IMR-90 (cell line): Measurements from ENCODE around the gene NCS1. TPM values are rescaled to one million over a fixed set of nuclear protein-coding genes. Genes with fewer than 3 reads are reported as not detected.

Source experiments
- ATAC-seq: fragments of 200-7000 bp; cut with Tn5 transposase; 2 replicates; pipeline ENCODE4 v1.9.1; 2020; ENCODE audit warnings: low read depth, mild to moderate bottlenecking, moderate library complexity
- BruUV-seq: library from RNA; stranded (reverse); fragments of 400-500 nt; replicated peaks from 2 replicates; lab custom pipeline; 2021; lab: Mats Ljungman, UMichigan
- CTCF ChIA-PET: fragments of 300-600 bp; formaldehyde crosslinking; extraction: SDS; loops from one replicate; lab custom pipeline; 2021; ENCODE audit warnings: antibody characterized with exemption; lab: Yijun Ruan, JAX
- POLR2A ChIA-PET: fragments of 300-600 bp; sonication (Branson Sonifier 250); formaldehyde crosslinking; loops from one replicate; lab custom pipeline; 2022; ENCODE audit warnings: antibody characterized with exemption; ENCODE audit not compliant: unreplicated experiment; lab: Charles Lee
- DNase-seq: peaks from one replicate; pipeline ENCODE4 v3.0.0; 2013
- H2AFZ ChIP-seq: replicated peaks from 2 replicates; pipeline ENCODE3; 2013; ENCODE audit warnings: low read length, mild to moderate bottlenecking; ENCODE audit not compliant: poor library complexity
- H2AK5ac ChIP-seq: 2 replicates; pipeline ENCODE4 v1.6.1; 2013; ENCODE audit warnings: low read depth, low read length, inconsistent platforms
- H2AK9ac ChIP-seq: replicated peaks from 2 replicates; pipeline ENCODE3; 2013; ENCODE audit warnings: mild to moderate bottlenecking, low read depth, low read length, moderate library complexity; ENCODE audit not compliant: poor library complexity
- H2BK120ac ChIP-seq: 2 replicates; pipeline ENCODE4 v1.6.1; 2013; ENCODE audit warnings: low read depth, low read length, inconsistent platforms
- H2BK15ac ChIP-seq: 3 replicates; pipeline ENCODE4 v1.6.1; 2013; ENCODE audit warnings: low read depth, low read length, inconsistent platforms
- H2BK20ac ChIP-seq: 2 replicates; pipeline ENCODE4 v1.6.1; 2013; ENCODE audit warnings: low read depth, mild to moderate bottlenecking, inconsistent platforms, low read length, moderate library complexity
- H2BK5ac ChIP-seq: 2 replicates; pipeline ENCODE4 v1.6.1; 2013; ENCODE audit warnings: mild to moderate bottlenecking, low read depth, low read length, inconsistent platforms; ENCODE audit not compliant: poor library complexity, severe bottlenecking
- H3K14ac ChIP-seq: replicated peaks from 2 replicates; pipeline ENCODE4 v1.6.1; 2013; ENCODE audit warnings: low read depth, low read length, inconsistent platforms
- H3K18ac ChIP-seq: 2 replicates; pipeline ENCODE4 v1.6.1; 2013; ENCODE audit warnings: low read depth, low read length, control low read depth
- H3K23ac ChIP-seq: 2 replicates; pipeline ENCODE4 v1.6.1; 2013; ENCODE audit warnings: low read depth, low read length, inconsistent platforms
- H3K27ac ChIP-seq: 2 replicates; pipeline ENCODE4 v1.5.1; 2013; ENCODE audit warnings: mild to moderate bottlenecking, control low read depth, low read length; ENCODE audit not compliant: insufficient read depth
- H3K27me3 ChIP-seq: 2 replicates; pipeline ENCODE4 v1.6.1; 2013; ENCODE audit warnings: low read length; ENCODE audit not compliant: control insufficient read depth, insufficient read depth
- H3K36me3 ChIP-seq: 2 replicates; pipeline ENCODE4 v1.6.1; 2013; ENCODE audit warnings: low read length, mixed read lengths; ENCODE audit not compliant: control insufficient read depth, insufficient read depth
- H3K4ac ChIP-seq: 2 replicates; pipeline ENCODE4 v1.6.1; 2013; ENCODE audit warnings: low read depth, low read length, inconsistent platforms
- H3K4me1 ChIP-seq: 2 replicates; pipeline ENCODE4 v1.6.1; 2013; ENCODE audit warnings: low read length, mixed read lengths; ENCODE audit not compliant: control insufficient read depth, insufficient read depth
- H3K4me2 ChIP-seq: 2 replicates; pipeline ENCODE4 v1.6.1; 2013; ENCODE audit warnings: low read depth, mild to moderate bottlenecking, control low read depth, low read length, moderate library complexity
- H3K4me3 ChIP-seq: 2 replicates; pipeline ENCODE4 v1.5.1; 2013; ENCODE audit warnings: low read depth, mild to moderate bottlenecking, control low read depth, low read length, moderate library complexity; ENCODE audit not compliant: insufficient read depth
- H3K56ac ChIP-seq: 2 replicates; pipeline ENCODE4 v1.6.1; 2013; ENCODE audit warnings: low read length, inconsistent platforms; ENCODE audit not compliant: insufficient read depth; ENCODE audit errors: extremely low read depth
- H3K79me1 ChIP-seq, 2 experiments: 2 replicates each; pipeline ENCODE4 v1.6.1; 2013; ENCODE audit warnings: low read length in 2 of 2, inconsistent platforms in 1 of 2, low read depth in 1 of 2
- H3K9ac ChIP-seq: 2 replicates; pipeline ENCODE4 v1.6.1; 2013; ENCODE audit warnings: low read depth, low read length, control low read depth
- H3K9me1 ChIP-seq: 2 replicates; pipeline ENCODE4 v1.6.1; 2013; ENCODE audit warnings: low read length, inconsistent platforms; ENCODE audit not compliant: insufficient read depth
- H3K9me3 ChIP-seq: 2 replicates; pipeline ENCODE4 v1.6.1; 2013; ENCODE audit warnings: low read length; ENCODE audit not compliant: control insufficient read depth, insufficient read depth
- H4K20me1 ChIP-seq: 2 replicates; pipeline ENCODE4 v1.6.1; 2013; ENCODE audit warnings: low read length, inconsistent platforms; ENCODE audit not compliant: insufficient read depth
- H4K5ac ChIP-seq: 2 replicates; pipeline ENCODE4 v1.6.1; 2013; ENCODE audit warnings: mild to moderate bottlenecking, low read depth, low read length, control low read depth
- H4K8ac ChIP-seq, 2 experiments: 2 replicates each; pipeline ENCODE4 v1.6.1; 2013; ENCODE audit warnings: low read depth in 2 of 2, low read length in 2 of 2, control low read depth in 1 of 2, inconsistent platforms in 1 of 2
- H4K91ac ChIP-seq: 2 replicates; pipeline ENCODE4 v1.6.1; 2013; ENCODE audit warnings: low read depth, low read length, inconsistent platforms; ENCODE audit not compliant: insufficient read depth
- BHLHE40 ChIP-seq: fragments of 150-350 bp; IDR thresholded peaks from 2 replicates; pipeline ENCODE4 v1.6.1; 2016; ENCODE audit warnings: mild to moderate bottlenecking, low read depth, low read length
- CHD1 ChIP-seq: IDR thresholded peaks from 2 replicates; pipeline ENCODE4 v1.6.1; 2012; ENCODE audit warnings: low read depth, low read length, improper control_type of control experiment
- CTCF ChIP-seq: conservative IDR thresholded peaks from 2 replicates; pipeline ENCODE4 v1.5.1; 2012; ENCODE audit warnings: mild to moderate bottlenecking, low read depth, low read length, improper control_type of control experiment
- MAFK ChIP-seq: IDR thresholded peaks from 2 replicates; pipeline ENCODE4 v1.6.1; 2012; ENCODE audit warnings: low read depth, low read length, improper control_type of control experiment
- MXI1 ChIP-seq: IDR thresholded peaks from 2 replicates; pipeline ENCODE4 v1.6.1; 2012; ENCODE audit warnings: low read depth, mild to moderate bottlenecking, low read length, moderate library complexity, borderline replicate concordance
- NFE2L2 ChIP-seq: fragments of 150-350 bp; IDR thresholded peaks from 2 replicates; pipeline ENCODE4 v1.6.1; 2016; ENCODE audit warnings: low read depth, mild to moderate bottlenecking, low read length
- RAD21 ChIP-seq: IDR thresholded peaks from 2 replicates; pipeline ENCODE4 v1.6.1; 2012; ENCODE audit warnings: low read length, improper control_type of control experiment
- RCOR1 ChIP-seq: IDR thresholded peaks from 2 replicates; pipeline ENCODE4 v1.6.1; 2012; ENCODE audit warnings: mild to moderate bottlenecking, low read length, improper control_type of control experiment; ENCODE audit not compliant: insufficient replicate concordance
- USF2 ChIP-seq: fragments of 150-350 bp; IDR thresholded peaks from 2 replicates; pipeline ENCODE4 v1.6.1; 2017; ENCODE audit warnings: mild to moderate bottlenecking, antibody characterized with exemption, low read length, low read depth
- WGBS, 2 experiments: methylation state at CpG; one replicate each; pipeline versions ENCODE4 v1.1.5 to v1.1.7; 2013; ENCODE audit warnings: missing lambda C conversion rate in 2 of 2; ENCODE audit not compliant: insufficient read length in 1 of 2; ENCODE audit errors: extremely low coverage in 2 of 2; 5-methylcytosine and 5-hydroxymethylcytosine counted together
- dilution Hi-C: fragments of 300-500 bp; cut with HindIII; formaldehyde crosslinking; loops from one replicate; pipeline ENCODE4 v1.14.3; 2018; ENCODE audit warnings: low sequenced_read_pairs; ENCODE audit not compliant: unreplicated experiment
- in situ Hi-C: fragments of 300-500 bp; cut with MboI; formaldehyde crosslinking; loops from 3 replicates; pipeline ENCODE4 v1.14.3; 2019; ENCODE audit warnings: low sequenced_read_pairs, inconsistent platforms, mixed read lengths
- intact Hi-C: fragments of 100-400 bp; cut with micrococcal nuclease; formaldehyde crosslinking; loops from 2 replicates; pipeline ENCODE4 v1.10.0; 2022
- polyA plus RNA-seq, 3 experiments: library from polyadenylated mRNA; depleted of rRNA; stranded (reverse); fragments of >200 nt; gene quantifications; 2 replicates each; pipeline ENCODE4 v1.2.3, GENCODE V29; 2012; ENCODE audit warnings: low replicate concordance in 1 of 3
- total RNA-seq: library from RNA; depleted of rRNA; stranded (reverse); fragments of >200 nt; gene quantifications from 2 replicates; pipeline ENCODE4 v1.2.3, GENCODE V29; 2012

NCS1 gene
- total and polyA plus RNA-seq, 2 of the 4 experiments (the other 2 are of a cell fraction) = 41.0 to 60.5 TPM

- H2BK120ac ChIP-seq = no peak overlapping the region
- no CpG with 5 or more reads among the region's 7 CpGs for WGBS, 2 experiments
- no peak overlapping the region for H3K56ac ChIP-seq
- H3K36me3 ChIP-seq = peaks cover 26% of the 10 kb centered on the region
- no peak overlapping the region for H2AK9ac ChIP-seq
- no peaks in the 10 kb centered on the region for H3K9me3 ChIP-seq
- H3K79me1 ChIP-seq = peaks cover 0 to 23% of the 10 kb centered on the region in 2 experiments; a peak in 2 of 4 replicates
- H3K27ac ChIP-seq = no peak overlapping the region
- peaks cover 8% of the 10 kb centered on the region; the same call in 1 of the 2 replicates for H3K9me1 ChIP-seq
- no peak overlapping the region for H3K23ac ChIP-seq
- no peak overlapping the region for H4K5ac ChIP-seq
- no peak overlapping the region for H2AK5ac ChIP-seq
- H3K4me3 ChIP-seq = no peak overlapping the region
- CTCF ChIA-PET = interaction anchor here (0.6 kb wide), 1 partner anchor 9 kb away, joined by 5 read pairs; no protein-coding TSS in a partner anchor
- no peak for TF ChIP-seq MAFK
- no peak for TF ChIP-seq CTCF
- no peak for TF ChIP-seq USF2
- no peak for TF ChIP-seq CHD1
- TF ChIP-seq RCOR1 = no peak
- no peak for TF ChIP-seq BHLHE40
- TF ChIP-seq MXI1 = no peak
- TF ChIP-seq RAD21 = no peak
- TF ChIP-seq NFE2L2 = no peak
- H3K18ac ChIP-seq = no peak overlapping the region
- DNase-seq = peak; percentile 68
- no peak overlapping the region for H3K9ac ChIP-seq
- in situ Hi-C loops (loop anchor here (25.0 kb wide), 2 partner anchors 113 to 538 kb away; partner anchors contain the start of gene PRDM12), intact Hi-C loops (no loop called here), dilution Hi-C loops (loop anchor here (25.0 kb wide), 1 partner anchor 113 kb away; no protein-coding TSS in a partner anchor)
- no peak overlapping the region for H2BK20ac ChIP-seq
- H3K14ac ChIP-seq = no peak overlapping the region
- peaks cover 7% of the 10 kb centered on the region for H4K20me1 ChIP-seq
- no peak overlapping the region for H2BK5ac ChIP-seq
- H3K27me3 ChIP-seq = no peaks in the 10 kb centered on the region
- H3K4me2 ChIP-seq = no peak overlapping the region
- H3K4me1 ChIP-seq = peaks cover 12% of the 10 kb centered on the region
- no peak overlapping the region for H4K91ac ChIP-seq
- no peak overlapping the region for H3K4ac ChIP-seq
- no TSS peak for BruUV-seq
- no peak overlapping the region for H2AFZ ChIP-seq
- no peak overlapping the region for H2BK15ac ChIP-seq
- no peak for ATAC-seq
- no peak overlapping the region for H4K8ac ChIP-seq
- POLR2A ChIA-PET = interaction anchor here (0.6 to 0.7 kb wide), 2 partner anchors 9 to 117 kb away, joined by 4 to 6 read pairs; no protein-coding TSS in a partner anchor
Measured at GRCh38 chr9:130124085-130124860, 47.9 kb upstream of the NCS1 start.
